Activated CD8-positive, alpha-beta T cell treated with anti-CD3 and anti-CD28 coated beads, Interleukin-2, amount 10 ng/mL, durations not matched to agents 7 days and 5 days (primary cell): ENCODE measurements around the gene SCAMP2. TPM values are rescaled to one million over a fixed set of nuclear protein-coding genes. Genes with fewer than 3 reads are reported as not detected.

Experiments used
- ATAC-seq: fragments of 150-1000 bp; cut with Tn5 transposase; one replicate; pipeline ENCODE4 v1.10.0; 2021; ENCODE audit warnings: moderate library complexity
- CTCF ChIA-PET: fragments of 350-600 bp; sonication (Branson Sonifier 250); formaldehyde crosslinking; loops from one replicate; lab custom pipeline; 2021; ENCODE audit warnings: antibody characterized with exemption; lab: Charles Lee
- POLR2A ChIA-PET: fragments of 350-600 bp; sonication (Branson Sonifier 250); formaldehyde crosslinking; loops from one replicate; lab custom pipeline; 2021; ENCODE audit warnings: antibody characterized with exemption; lab: Charles Lee
- DNase-seq: peaks from one replicate; pipeline ENCODE4 v3.0.0-alpha.2; 2020
- H3K27ac Mint-ChIP-seq: one replicate; pipeline ENCODE4 v1.8.0; 2021; ENCODE audit warnings: mild to moderate bottlenecking, mixed read lengths
- H3K27me3 Mint-ChIP-seq: one replicate; pipeline ENCODE4 v1.8.0; 2021; ENCODE audit warnings: low read depth, mixed read lengths
- H3K36me3 Mint-ChIP-seq: one replicate; pipeline ENCODE4 v1.8.0; 2021; ENCODE audit warnings: low read depth, mixed read lengths
- H3K4me1 Mint-ChIP-seq: one replicate; pipeline ENCODE4 v1.8.0; 2021; ENCODE audit warnings: low read depth, mixed read lengths
- H3K4me3 Mint-ChIP-seq: one replicate; pipeline ENCODE4 v1.8.0; 2021; ENCODE audit warnings: mild to moderate bottlenecking, mixed read lengths
- H3K9me3 Mint-ChIP-seq: one replicate; pipeline ENCODE4 v1.8.0; 2022; ENCODE audit warnings: mixed read lengths; ENCODE audit not compliant: insufficient read depth
- total RNA-seq, 2 experiments: library from RNA; stranded (reverse); gene quantifications; one replicate each; pipeline ENCODE4 v1.2.3, GENCODE V29; 2021

SCAMP2 gene
- total RNA-seq, 2 experiments from 2014 or later = 96.9 to 105 TPM

- ChIA-PET POLR2A (interaction anchor here (0.6 kb wide), 1 partner anchor 11 kb away, joined by 3 read pairs; no protein-coding TSS in a partner anchor), CTCF (interaction anchor here (0.6 to 3.3 kb wide), 3 partner anchors 13 to 72 kb away, joined by 3 to 18 read pairs (median 11); partner anchors contain the start of gene ULK3)
- no peak for ATAC-seq
- Mint-ChIP-seq H3K4me1 (no peaks in the 10 kb centered on the region), H3K9me3 (no peaks in the 10 kb centered on the region), H3K27ac (no peak overlapping the region), H3K27me3 (peaks cover 21% of the 10 kb centered on the region), H3K4me3 (no peak overlapping the region), H3K36me3 (no peaks in the 10 kb centered on the region)
- no peak for DNase-seq
These were observed 43.7 kb downstream of the SCAMP2 start for GRCh38 chr15:74829486-74829885.

GRCh38 chr15:74828835-74829234, 44.3 kb downstream of the SCAMP2 start:
- no peaks in the 10 kb centered on the region for H3K36me3 Mint-ChIP-seq
- H3K4me1 Mint-ChIP-seq = no peaks in the 10 kb centered on the region
- no peak overlapping the region for H3K27ac Mint-ChIP-seq
- ChIA-PET CTCF (interaction anchor here (0.6 to 3.3 kb wide), 3 partner anchors 14 to 73 kb away, joined by 3 to 18 read pairs (median 11); partner anchors contain the start of gene ULK3), POLR2A (no interaction called here)
- peaks cover 23% of the 10 kb centered on the region for H3K27me3 Mint-ChIP-seq
- H3K9me3 Mint-ChIP-seq = no peaks in the 10 kb centered on the region
- DNase-seq = no peak
- no peak overlapping the region for H3K4me3 Mint-ChIP-seq
- no peak for ATAC-seq

- H3K4me1 Mint-ChIP-seq = no peaks in the 10 kb centered on the region
- H3K27me3 Mint-ChIP-seq = peaks cover 23% of the 10 kb centered on the region
- no peaks in the 10 kb centered on the region for H3K9me3 Mint-ChIP-seq
- no peak for DNase-seq
- ChIA-PET POLR2A (interaction anchor here (1.3 kb wide), 1 partner anchor 70 kb away, joined by 3 read pairs; no protein-coding TSS in a partner anchor), CTCF (interaction anchor here (0.7 to 3.3 kb wide), 5 partner anchors 9 to 74 kb away, joined by 4 to 18 read pairs (median 4); no protein-coding TSS in a partner anchor)
- no peak overlapping the region for H3K27ac Mint-ChIP-seq
- no peak overlapping the region for H3K4me3 Mint-ChIP-seq
- H3K36me3 Mint-ChIP-seq = no peaks in the 10 kb centered on the region
- no peak for ATAC-seq
These were observed 45.6 kb downstream of the SCAMP2 start for GRCh38 chr15:74827614-74828013.

GRCh38 chr15:74826921-74827320, 46.2 kb downstream of the SCAMP2 start:
- H3K27me3 Mint-ChIP-seq = peaks cover 23% of the 10 kb centered on the region
- CTCF ChIA-PET = interaction anchor here (0.7 to 3.3 kb wide), 8 partner anchors 10 to 75 kb away, joined by 3 to 18 read pairs (median 4); no protein-coding TSS in a partner anchor
- POLR2A ChIA-PET = interaction anchor here (1.1 to 1.3 kb wide), 3 partner anchors 17 to 71 kb away, joined by 3 read pairs; no protein-coding TSS in a partner anchor
- DNase-seq (no peak), ATAC-seq (no peak)
- no peaks in the 10 kb centered on the region for H3K9me3 Mint-ChIP-seq
- no peaks in the 10 kb centered on the region for H3K36me3 Mint-ChIP-seq
- no peak overlapping the region for H3K27ac Mint-ChIP-seq
- H3K4me3 Mint-ChIP-seq = no peak overlapping the region
- no peaks in the 10 kb centered on the region for H3K4me1 Mint-ChIP-seq

- H3K27me3 Mint-ChIP-seq = peaks cover 23% of the 10 kb centered on the region
- H3K36me3 Mint-ChIP-seq = no peaks in the 10 kb centered on the region
- CTCF ChIA-PET = interaction anchor here (0.7 to 2.8 kb wide), 4 partner anchors 33 to 75 kb away, joined by 3 to 10 read pairs (median 5); no protein-coding TSS in a partner anchor
- no peak within 1 kb of the TSS for H3K27ac Mint-ChIP-seq
- POLR2A ChIA-PET = interaction anchor here (1.1 to 1.3 kb wide), 3 partner anchors 18 to 71 kb away, joined by 3 read pairs; no protein-coding TSS in a partner anchor
- no peaks in the 10 kb centered on the region for H3K9me3 Mint-ChIP-seq
- no peaks in the 10 kb centered on the region for H3K4me1 Mint-ChIP-seq
- ATAC-seq (peak; percentile 66), DNase-seq (peak; percentile 67)
- no peak within 1 kb of the TSS for H3K4me3 Mint-ChIP-seq
These were observed 46.8 kb downstream of the SCAMP2 start, which contains the start of gene CPLX3 for GRCh38 chr15:74826364-74826819. Gene CPLX3, plus strand, starts transcription at chr15:74826627. Its CDS starts 77 bp downstream, at chr15:74826704.

DNA sequence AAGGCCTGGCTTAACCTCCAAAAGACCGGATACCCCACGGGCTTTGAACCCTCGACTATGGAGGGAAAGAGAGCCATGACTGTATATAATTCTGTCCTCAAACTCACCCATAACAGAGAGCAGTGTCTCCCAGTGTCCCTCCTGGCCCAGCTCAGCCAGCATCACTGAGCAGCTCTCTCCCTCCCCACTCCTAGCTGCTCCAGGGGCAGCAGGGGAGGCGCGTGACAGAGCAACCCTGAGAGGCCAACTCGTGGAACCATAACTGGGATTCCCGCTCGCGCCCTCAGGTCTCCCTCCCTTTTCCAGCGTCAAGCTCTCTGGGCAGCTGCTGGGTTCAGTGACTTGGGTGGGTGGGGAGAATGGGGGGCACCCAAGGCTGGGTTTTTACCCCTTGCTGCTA, 47.3 kb downstream of the SCAMP2 start:
- CTCF ChIA-PET = interaction anchor here (0.7 to 2.8 kb wide), 4 partner anchors 32 to 75 kb away, joined by 3 to 10 read pairs (median 4); no protein-coding TSS in a partner anchor
- H3K4me3 Mint-ChIP-seq = no peak overlapping the region
- peaks cover 23% of the 10 kb centered on the region for H3K27me3 Mint-ChIP-seq
- ATAC-seq (no peak), DNase-seq (no peak)
- H3K27ac Mint-ChIP-seq = no peak overlapping the region
- H3K4me1 Mint-ChIP-seq = no peaks in the 10 kb centered on the region
- H3K36me3 Mint-ChIP-seq = no peaks in the 10 kb centered on the region
- no peaks in the 10 kb centered on the region for H3K9me3 Mint-ChIP-seq
- POLR2A ChIA-PET = interaction anchor here (1.1 to 1.2 kb wide), 2 partner anchors 18 to 19 kb away, joined by 3 read pairs; no protein-coding TSS in a partner anchor

DNA sequence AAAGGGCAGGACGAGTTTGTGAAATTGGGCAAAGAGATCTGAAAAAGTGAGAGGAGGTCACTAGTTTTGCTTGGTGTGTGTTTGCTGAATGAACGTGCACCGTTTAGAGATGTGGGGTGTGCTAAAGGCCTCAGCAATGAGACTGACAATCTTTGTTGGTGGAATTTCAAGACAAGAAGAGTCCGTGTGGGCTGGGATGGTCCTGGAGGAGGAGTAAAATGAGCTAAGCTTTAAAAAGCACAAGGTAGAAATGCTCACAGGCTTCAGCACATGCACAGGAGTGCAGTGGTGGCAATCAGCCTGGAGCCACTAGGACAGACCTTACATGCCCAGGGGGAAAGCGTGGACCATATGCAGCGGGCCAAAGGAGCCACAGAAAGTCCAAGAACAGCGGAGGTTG, 48.2 kb downstream of the SCAMP2 start:
- Mint-ChIP-seq H3K27me3 (peaks cover 19% of the 10 kb centered on the region), H3K36me3 (no peaks in the 10 kb centered on the region), H3K4me1 (no peaks in the 10 kb centered on the region), H3K9me3 (no peaks in the 10 kb centered on the region), H3K4me3 (no peak overlapping the region), H3K27ac (no peak overlapping the region)
- CTCF ChIA-PET = interaction anchor here (0.6 to 2.8 kb wide), 4 partner anchors 37 to 76 kb away, joined by 3 to 10 read pairs (median 4); no protein-coding TSS in a partner anchor
- DNase-seq (no peak), ATAC-seq (no peak)
- POLR2A ChIA-PET = no interaction called here

DNA sequence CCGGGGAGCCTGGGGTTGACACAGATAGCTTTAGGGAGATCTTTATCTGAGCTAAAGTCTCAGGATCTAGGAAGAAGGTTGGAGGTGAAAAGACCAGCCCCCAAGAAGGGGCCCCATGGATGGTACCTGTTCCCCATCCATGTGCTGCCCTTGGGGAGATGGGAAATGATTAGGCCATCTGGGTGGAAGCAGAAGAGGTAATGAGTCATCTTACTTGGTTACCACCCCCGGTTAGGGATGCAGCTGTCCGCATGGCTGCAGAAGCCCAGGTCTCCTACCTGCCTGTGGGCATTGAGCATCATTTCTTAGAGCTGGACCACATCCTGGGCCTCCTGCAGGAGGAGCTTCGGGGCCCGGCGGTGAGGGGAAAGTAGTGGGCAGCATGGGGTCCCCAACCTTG, 49.8 kb downstream of the SCAMP2 start:
- peaks cover 6% of the 10 kb centered on the region for H3K4me1 Mint-ChIP-seq
- H3K27me3 Mint-ChIP-seq = peaks cover 14% of the 10 kb centered on the region
- H3K27ac Mint-ChIP-seq = no peak overlapping the region
- no peaks in the 10 kb centered on the region for H3K36me3 Mint-ChIP-seq
- no peak for ATAC-seq
- H3K4me3 Mint-ChIP-seq = no peak overlapping the region
- no peaks in the 10 kb centered on the region for H3K9me3 Mint-ChIP-seq
- ChIA-PET POLR2A (interaction anchor here (0.6 kb wide), 1 partner anchor 256 kb away, joined by 3 read pairs; no protein-coding TSS in a partner anchor), CTCF (interaction anchor here (0.8 to 1.8 kb wide), 2 partner anchors 52 to 202 kb away, joined by 3 to 5 read pairs; no protein-coding TSS in a partner anchor)
- no peak for DNase-seq

DNA sequence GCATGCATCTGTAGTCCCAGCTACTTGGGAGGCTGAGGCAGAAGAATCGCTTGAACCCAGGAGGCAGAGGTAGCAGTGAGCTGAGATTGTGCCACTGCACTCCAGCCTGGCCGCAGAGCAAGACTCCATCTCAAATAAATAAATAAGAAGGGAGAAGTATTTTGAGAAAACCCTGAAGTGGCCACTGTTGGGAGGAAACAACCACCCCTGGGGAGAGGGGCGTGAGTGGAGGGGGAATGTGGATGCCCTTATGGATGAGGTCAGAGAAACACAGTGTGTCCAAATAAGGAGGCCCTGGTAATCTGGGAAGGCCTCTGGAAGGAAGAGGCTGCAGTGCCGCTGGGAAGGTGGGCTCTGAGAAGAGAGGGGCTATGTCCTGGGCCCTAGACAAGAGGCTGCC, 50.9 kb downstream of the SCAMP2 start:
- Mint-ChIP-seq H3K36me3 (no peaks in the 10 kb centered on the region), H3K27ac (no peak overlapping the region), H3K4me3 (no peak overlapping the region), H3K27me3 (peaks cover 11% of the 10 kb centered on the region), H3K9me3 (no peaks in the 10 kb centered on the region), H3K4me1 (peaks cover 11% of the 10 kb centered on the region)
- DNase-seq = no peak
- CTCF ChIA-PET = interaction anchor here (1.7 to 2.2 kb wide), 2 partner anchors 29 to 79 kb away, joined by 4 to 6 read pairs; no protein-coding TSS in a partner anchor
- ATAC-seq = no peak
- POLR2A ChIA-PET = no interaction called here

- Mint-ChIP-seq H3K27ac (no peak overlapping the region), H3K36me3 (no peaks in the 10 kb centered on the region), H3K27me3 (peaks cover 7% of the 10 kb centered on the region), H3K9me3 (no peaks in the 10 kb centered on the region), H3K4me3 (no peak overlapping the region), H3K4me1 (peaks cover 11% of the 10 kb centered on the region)
- POLR2A ChIA-PET = no interaction called here
- DNase-seq (no peak), ATAC-seq (no peak)
- CTCF ChIA-PET = interaction anchor here (0.9 to 2.2 kb wide), 4 partner anchors 15 to 80 kb away, joined by 3 to 6 read pairs (median 4); no protein-coding TSS in a partner anchor
These were observed 51.4 kb downstream of the SCAMP2 start for GRCh38 chr15:74821790-74822158.

DNA sequence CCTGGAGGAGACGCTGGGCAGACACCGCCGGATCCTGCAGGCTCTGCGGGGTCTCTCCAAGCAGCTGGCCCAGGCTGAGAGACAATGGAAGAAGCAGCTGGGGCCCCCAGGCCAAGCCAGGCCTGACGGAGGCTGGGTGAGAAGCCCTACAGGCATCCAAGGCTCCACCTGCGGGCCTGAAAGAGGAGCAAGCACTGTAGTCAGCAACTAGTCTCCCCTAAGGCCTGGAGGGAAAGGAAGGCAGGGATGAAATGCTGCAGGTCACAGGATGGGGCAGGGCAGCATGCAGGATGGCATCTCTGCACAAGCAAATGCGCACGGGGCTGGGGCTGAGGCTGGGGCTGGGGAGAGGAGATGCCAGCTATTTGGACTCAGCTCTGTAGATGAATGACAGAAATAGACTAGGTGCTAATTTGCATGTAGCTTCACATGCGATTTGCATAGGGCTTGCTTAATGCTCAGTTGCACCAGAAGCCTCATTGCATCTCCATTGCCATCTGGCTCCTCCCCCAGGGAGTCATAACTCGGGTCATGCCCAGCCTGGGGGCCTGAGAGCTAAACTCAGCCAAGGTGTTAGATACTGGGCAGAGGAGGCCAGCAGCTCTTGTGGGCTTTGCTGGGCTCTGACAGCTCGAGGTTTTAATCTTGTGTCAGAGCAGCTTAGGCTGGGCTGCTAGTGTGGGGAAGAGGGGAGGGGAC, 51.9 kb downstream of the SCAMP2 start:
- no peak for ATAC-seq
- no peak overlapping the region for H3K4me3 Mint-ChIP-seq
- H3K4me1 Mint-ChIP-seq = peaks cover 11% of the 10 kb centered on the region
- H3K27ac Mint-ChIP-seq = no peak overlapping the region
- ChIA-PET CTCF (interaction anchor here (0.9 to 2.2 kb wide), 4 partner anchors 15 to 80 kb away, joined by 3 to 6 read pairs (median 4); no protein-coding TSS in a partner anchor), POLR2A (no interaction called here)
- no peaks in the 10 kb centered on the region for H3K36me3 Mint-ChIP-seq
- no peak for DNase-seq
- H3K27me3 Mint-ChIP-seq = peaks cover 4% of the 10 kb centered on the region
- no peaks in the 10 kb centered on the region for H3K9me3 Mint-ChIP-seq
